ENCODE measurements around the gene GSTT2.

The GSTT2 gene

DNA sequence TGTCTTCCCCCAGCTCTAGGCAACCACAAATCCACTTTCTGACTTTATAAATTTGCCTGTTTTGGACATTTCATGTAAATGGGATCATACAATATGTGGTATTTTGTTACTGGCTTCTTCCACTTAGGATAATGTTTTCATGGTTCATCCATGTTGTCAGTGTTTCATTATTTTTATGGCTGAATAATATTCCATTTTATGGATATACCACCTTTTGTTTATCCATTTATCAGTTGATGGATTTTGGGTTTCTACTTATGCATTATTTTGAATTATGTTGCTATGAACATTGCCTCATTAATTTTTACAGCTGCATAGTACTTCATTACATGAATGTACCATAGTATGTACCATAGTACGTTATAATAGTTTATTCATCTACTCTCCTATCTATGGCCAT lies 36.2 kb downstream of the GSTT2 start:
- TF ChIP-seq POLR2AphosphoS5 (IDR thresholded peaks at IDR 0.05; ENCODE audit: low read depth, low read length) (no peak), SIN3A (IDR thresholded peaks at IDR 0.05; ENCODE audit: borderline replicate concordance, insufficient read depth, low read length) (no peak), FOXP2 (optimal IDR thresholded peaks at IDR 0.05; ENCODE audit: borderline replicate concordance, extremely low read depth, extremely low read length, insufficient read depth) (no peak), TAF1 (IDR thresholded peaks at IDR 0.05; ENCODE audit: borderline replicate concordance, insufficient read depth, low read length) (no peak)
- TF ChIP-seq, protein P1, sequence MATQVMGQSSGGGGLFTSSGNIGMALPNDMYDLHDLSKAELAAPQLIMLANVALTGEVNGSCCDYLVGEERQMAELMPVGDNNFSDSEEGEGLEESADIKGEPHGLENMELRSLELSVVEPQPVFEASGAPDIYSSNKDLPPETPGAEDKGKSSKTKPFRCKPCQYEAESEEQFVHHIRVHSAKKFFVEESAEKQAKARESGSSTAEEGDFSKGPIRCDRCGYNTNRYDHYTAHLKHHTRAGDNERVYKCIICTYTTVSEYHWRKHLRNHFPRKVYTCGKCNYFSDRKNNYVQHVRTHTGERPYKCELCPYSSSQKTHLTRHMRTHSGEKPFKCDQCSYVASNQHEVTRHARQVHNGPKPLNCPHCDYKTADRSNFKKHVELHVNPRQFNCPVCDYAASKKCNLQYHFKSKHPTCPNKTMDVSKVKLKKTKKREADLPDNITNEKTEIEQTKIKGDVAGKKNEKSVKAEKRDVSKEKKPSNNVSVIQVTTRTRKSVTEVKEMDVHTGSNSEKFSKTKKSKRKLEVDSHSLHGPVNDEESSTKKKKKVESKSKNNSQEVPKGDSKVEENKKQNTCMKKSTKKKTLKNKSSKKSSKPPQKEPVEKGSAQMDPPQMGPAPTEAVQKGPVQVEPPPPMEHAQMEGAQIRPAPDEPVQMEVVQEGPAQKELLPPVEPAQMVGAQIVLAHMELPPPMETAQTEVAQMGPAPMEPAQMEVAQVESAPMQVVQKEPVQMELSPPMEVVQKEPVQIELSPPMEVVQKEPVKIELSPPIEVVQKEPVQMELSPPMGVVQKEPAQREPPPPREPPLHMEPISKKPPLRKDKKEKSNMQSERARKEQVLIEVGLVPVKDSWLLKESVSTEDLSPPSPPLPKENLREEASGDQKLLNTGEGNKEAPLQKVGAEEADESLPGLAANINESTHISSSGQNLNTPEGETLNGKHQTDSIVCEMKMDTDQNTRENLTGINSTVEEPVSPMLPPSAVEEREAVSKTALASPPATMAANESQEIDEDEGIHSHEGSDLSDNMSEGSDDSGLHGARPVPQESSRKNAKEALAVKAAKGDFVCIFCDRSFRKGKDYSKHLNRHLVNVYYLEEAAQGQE (IDR thresholded peaks at IDR 0.05; ENCODE audit: insufficient read depth in 1 of 2, low read depth in 2 of 2, low read length in 2 of 2), result no peak

DNA sequence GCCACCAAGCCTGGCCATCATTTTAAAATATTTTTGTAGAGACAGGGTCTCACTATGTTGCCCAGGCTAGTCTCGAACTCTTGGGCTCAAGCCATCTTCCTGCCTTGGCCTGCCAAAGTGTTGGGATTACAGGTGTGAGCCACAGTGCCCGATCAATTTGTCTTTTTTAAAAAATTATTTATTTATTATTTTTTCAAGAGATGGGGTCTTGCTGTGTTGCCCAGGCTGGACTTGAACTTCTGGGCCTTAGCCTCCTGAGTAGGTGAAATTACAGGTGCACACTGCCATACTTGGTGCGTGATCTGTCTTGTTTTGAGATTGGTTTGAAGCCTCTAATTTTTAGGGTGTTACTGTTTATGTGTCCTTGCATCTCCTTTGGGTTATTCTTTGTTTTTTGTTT lies 41.4 kb downstream of the GSTT2 start:
- TF ChIP-seq SIN3A (IDR thresholded peaks at IDR 0.05; ENCODE audit: borderline replicate concordance, insufficient read depth, low read length) (no peak), FOXP2 (optimal IDR thresholded peaks at IDR 0.05; ENCODE audit: borderline replicate concordance, extremely low read depth, extremely low read length, insufficient read depth) (no peak), POLR2AphosphoS5 (IDR thresholded peaks at IDR 0.05; ENCODE audit: low read depth, low read length) (no peak), TAF1 (IDR thresholded peaks at IDR 0.05; ENCODE audit: borderline replicate concordance, insufficient read depth, low read length) (no peak)

DNA sequence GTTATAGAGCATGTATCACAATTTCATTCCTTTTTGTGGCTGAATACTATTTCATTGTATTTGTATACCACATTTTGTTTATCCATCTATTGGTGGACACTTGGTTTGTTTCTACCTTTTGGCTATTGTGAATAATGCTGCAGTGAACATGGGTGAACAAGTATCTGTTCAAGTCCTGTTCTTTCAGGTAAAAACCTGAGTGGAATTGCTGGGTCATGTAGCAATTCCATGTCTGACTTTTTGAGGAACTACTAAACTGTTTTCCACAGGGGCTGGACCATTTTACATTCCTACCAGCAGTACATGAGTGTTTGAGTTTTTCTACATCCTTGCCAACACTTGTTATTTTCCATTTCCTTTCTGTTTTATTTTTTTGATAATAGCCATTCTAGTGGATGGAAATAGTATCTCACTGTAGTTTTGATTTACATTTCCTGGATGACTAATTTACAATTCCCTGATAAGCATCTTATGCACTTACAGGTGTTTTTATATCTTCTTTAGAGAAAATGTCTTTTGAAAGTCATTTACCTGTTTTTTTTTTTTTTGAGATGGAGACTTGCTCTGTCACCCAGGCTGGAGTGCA lies 43.4 kb downstream of the GSTT2 start:
- TF ChIP-seq FOXP2 (optimal IDR thresholded peaks at IDR 0.05; ENCODE audit: borderline replicate concordance, extremely low read depth, extremely low read length, insufficient read depth) (no peak), TAF1 (IDR thresholded peaks at IDR 0.05; ENCODE audit: borderline replicate concordance, insufficient read depth, low read length) (no peak), SIN3A (IDR thresholded peaks at IDR 0.05; ENCODE audit: borderline replicate concordance, insufficient read depth, low read length) (no peak), POLR2AphosphoS5 (IDR thresholded peaks at IDR 0.05; ENCODE audit: low read depth, low read length) (no peak)
- TF ChIP-seq, protein P1 (IDR thresholded peaks at IDR 0.05; ENCODE audit: insufficient read depth in 1 of 2, low read depth in 2 of 2, low read length in 2 of 2), result no peak

DNA sequence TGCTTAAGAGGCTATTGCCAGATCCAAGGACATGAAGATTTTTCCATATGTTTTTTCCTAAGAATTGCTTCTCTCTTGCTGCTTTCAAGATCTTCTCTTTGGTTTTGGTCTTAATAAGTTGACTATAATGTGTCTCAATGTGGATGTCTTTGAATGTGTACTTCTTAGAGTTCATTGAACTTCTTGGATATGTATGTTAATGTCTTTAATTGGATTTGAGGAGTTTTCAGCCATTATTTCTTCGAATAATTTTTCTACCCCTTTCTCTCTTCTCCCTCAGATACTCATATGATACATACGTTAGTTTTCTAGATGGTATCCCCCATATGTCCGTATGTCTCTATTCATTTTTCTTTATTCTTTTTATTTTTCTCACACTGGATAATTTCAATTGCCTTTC lies 44.4 kb downstream of the GSTT2 start:
- TF ChIP-seq FOXP2 (optimal IDR thresholded peaks at IDR 0.05; ENCODE audit: borderline replicate concordance, extremely low read depth, extremely low read length, insufficient read depth) (no peak), TAF1 (IDR thresholded peaks at IDR 0.05; ENCODE audit: borderline replicate concordance, insufficient read depth, low read length) (no peak), SIN3A (IDR thresholded peaks at IDR 0.05; ENCODE audit: borderline replicate concordance, insufficient read depth, low read length) (no peak), POLR2AphosphoS5 (IDR thresholded peaks at IDR 0.05; ENCODE audit: low read depth, low read length) (no peak)
- TF ChIP-seq, protein P1 (IDR thresholded peaks at IDR 0.05; ENCODE audit: insufficient read depth in 1 of 2, low read depth in 2 of 2, low read length in 2 of 2), result no peak

DNA sequence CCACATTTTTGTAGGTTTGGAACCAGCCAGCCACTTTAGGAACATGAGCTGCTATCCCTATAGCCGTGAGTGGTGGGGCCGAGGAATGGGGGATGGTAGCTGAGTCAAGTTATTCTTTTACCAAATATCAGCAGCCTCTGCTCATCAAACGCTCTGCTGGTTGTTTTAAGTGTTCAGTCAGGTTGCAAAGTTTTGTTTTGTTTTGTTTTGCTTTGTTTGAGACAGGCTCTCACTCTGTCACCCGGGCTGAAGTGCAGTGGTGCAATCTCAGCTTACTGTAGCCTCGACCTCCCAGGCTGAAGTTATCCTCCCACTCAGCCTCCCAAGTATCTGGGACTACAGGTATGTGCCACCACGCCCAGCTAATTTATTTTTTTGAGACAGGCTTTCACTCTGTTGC lies 45.5 kb downstream of the GSTT2 start:
- TF ChIP-seq FOXP2 (optimal IDR thresholded peaks at IDR 0.05; ENCODE audit: borderline replicate concordance, extremely low read depth, extremely low read length, insufficient read depth), result no peak
- TF ChIP-seq, protein P1 (IDR thresholded peaks at IDR 0.05; ENCODE audit: insufficient read depth in 1 of 2, low read depth in 2 of 2, low read length in 2 of 2), result no peak
- TF ChIP-seq TAF1 (IDR thresholded peaks at IDR 0.05; ENCODE audit: borderline replicate concordance, insufficient read depth, low read length), result no peak
- no peak for TF ChIP-seq POLR2AphosphoS5 (IDR thresholded peaks at IDR 0.05; ENCODE audit: low read depth, low read length)
- no peak for TF ChIP-seq SIN3A (IDR thresholded peaks at IDR 0.05; ENCODE audit: borderline replicate concordance, insufficient read depth, low read length)
